MM.1S (cell line): Measurements from ENCODE around the gene WNK2.

Source experiments
- DNase-seq: peaks from one replicate; pipeline ENCODE4 v3.0.0-alpha.2; 2015
- H2AFZ ChIP-seq: fragments of 300-600 bp; sonication (generic); 2 replicates; pipeline ENCODE4 v1.6.0; 2016; ENCODE audit warnings: antibody characterized with exemption, low read length
- H3F3A ChIP-seq: fragments of 300-600 bp; sonication (generic); 2 replicates; pipeline ENCODE4 v1.6.1; 2016; ENCODE audit warnings: mild to moderate bottlenecking, antibody characterized with exemption, low read length, moderate library complexity, mixed read lengths; ENCODE audit not compliant: insufficient read depth
- H3K27ac ChIP-seq: fragments of 300-600 bp; sonication (generic); 2 replicates; pipeline ENCODE4 v1.5.1; 2016; ENCODE audit warnings: mild to moderate bottlenecking, low read length
- H3K27me3 ChIP-seq: fragments of 300-600 bp; sonication (generic); replicated peaks from 2 replicates; pipeline ENCODE4 v1.6.0; 2016; ENCODE audit warnings: low read length; ENCODE audit not compliant: insufficient read depth
- H3K36me3 ChIP-seq: fragments of 300-600 bp; sonication (generic); replicated peaks from 2 replicates; pipeline ENCODE4 v1.6.1; 2016; ENCODE audit warnings: mild to moderate bottlenecking, low read length, mixed read lengths; ENCODE audit not compliant: insufficient read depth
- H3K4me1 ChIP-seq: fragments of 300-600 bp; sonication (generic); 2 replicates; pipeline ENCODE4 v1.6.1; 2016; ENCODE audit warnings: low read length, mixed read lengths
- H3K4me2 ChIP-seq: fragments of 300-600 bp; sonication (generic); 2 replicates; pipeline ENCODE4 v1.6.0; 2016; ENCODE audit warnings: low read depth, low read length
- H3K4me3 ChIP-seq: fragments of 300-600 bp; sonication (generic); 2 replicates; pipeline ENCODE4 v1.5.1; 2016; ENCODE audit warnings: low read length, mixed read lengths
- H3K79me2 ChIP-seq: fragments of 300-600 bp; sonication (generic); 2 replicates; pipeline ENCODE4 v1.6.1; 2016; ENCODE audit warnings: mixed run types, low read length, mixed read lengths
- H3K9ac ChIP-seq: fragments of 300-600 bp; sonication (generic); 2 replicates; pipeline ENCODE4 v1.6.1; 2016; ENCODE audit warnings: low read length, mixed read lengths
- H3K9me2 ChIP-seq: fragments of 300-600 bp; sonication (generic); replicated peaks from 2 replicates; pipeline ENCODE4 v1.6.1; 2016; ENCODE audit warnings: mild to moderate bottlenecking, low read length, mixed read lengths; ENCODE audit not compliant: insufficient read depth
- H3K9me3 ChIP-seq: fragments of 300-600 bp; sonication (generic); replicated peaks from 2 replicates; pipeline ENCODE4 v1.6.1; 2016; ENCODE audit warnings: mild to moderate bottlenecking, low read length, mixed read lengths; ENCODE audit not compliant: insufficient read depth
- H4K20me1 ChIP-seq: fragments of 300-600 bp; sonication (generic); 2 replicates; pipeline ENCODE4 v1.6.1; 2016; ENCODE audit warnings: mild to moderate bottlenecking, low read length, moderate library complexity, mixed read lengths; ENCODE audit not compliant: insufficient read depth
- EZH2 ChIP-seq: fragments of 300-600 bp; sonication (generic); optimal IDR thresholded peaks from 2 replicates; pipeline ENCODE3; 2017; ENCODE audit warnings: low read depth, mild to moderate bottlenecking, antibody characterized with exemption, low read length, mixed read lengths
- EZH2phosphoT487 ChIP-seq: fragments of 300-600 bp; sonication (generic); IDR thresholded peaks from 2 replicates; pipeline ENCODE4 v1.6.1; 2018; ENCODE audit warnings: antibody characterized with exemption, low read length
- TF ChIP-seq, protein P1 (sequence below): fragments of 300-600 bp; sonication (generic); IDR thresholded peaks from 2 replicates; pipeline ENCODE4 v1.5.1; 2016; ENCODE audit warnings: antibody characterized with exemption, low read length, mixed read lengths

Gene WNK2

GRCh38 chr9:93288341-93288740 is 104.4 kb downstream of the WNK2 start:
- H3F3A ChIP-seq: peaks cover 29% of the 10 kb centered on the region

DNA sequence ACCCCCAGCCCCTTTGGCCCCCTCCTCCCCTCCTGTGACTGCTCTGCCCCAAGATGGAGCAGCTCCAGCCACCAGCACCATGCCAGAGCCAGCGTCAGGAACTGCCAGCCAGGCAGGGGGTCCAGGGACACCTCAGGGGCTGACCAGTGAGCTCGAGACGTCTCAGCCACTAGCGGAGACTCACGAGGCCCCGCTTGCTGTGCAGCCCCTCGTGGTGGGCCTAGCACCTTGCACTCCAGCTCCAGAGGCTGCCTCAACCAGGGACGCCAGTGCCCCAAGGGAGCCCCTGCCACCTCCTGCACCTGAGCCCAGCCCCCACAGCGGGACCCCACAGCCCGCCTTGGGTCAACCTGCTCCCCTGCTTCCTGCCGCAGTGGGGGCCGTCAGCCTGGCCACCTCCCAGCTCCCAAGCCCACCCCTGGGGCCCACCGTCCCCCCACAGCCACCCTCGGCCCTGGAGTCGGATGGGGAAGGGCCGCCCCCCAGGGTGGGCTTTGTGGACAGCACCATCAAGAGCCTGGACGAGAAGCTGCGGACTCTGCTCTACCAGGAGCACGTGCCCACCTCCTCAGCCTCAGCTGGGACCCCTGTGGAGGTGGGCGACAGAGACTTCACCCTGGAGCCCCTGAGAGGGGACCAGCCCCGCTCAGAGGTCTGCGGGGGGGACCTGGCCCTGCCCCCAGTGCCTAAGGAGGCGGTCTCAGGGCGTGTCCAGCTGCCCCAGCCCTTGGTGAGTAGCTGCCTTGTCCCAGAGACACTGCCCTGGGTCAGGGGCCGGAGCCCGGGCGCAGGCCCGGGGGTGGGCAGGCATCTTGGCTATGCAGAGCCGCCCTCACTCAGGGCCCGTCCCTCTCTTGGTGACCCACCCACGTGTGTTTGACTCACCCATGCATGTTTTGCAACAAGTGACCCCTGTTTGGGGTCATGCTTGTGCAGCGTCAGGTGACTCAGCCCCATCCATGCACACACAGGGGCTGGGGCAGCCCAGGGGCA is 105.2 kb downstream of the WNK2 start:
- no peak overlapping the region for H3K4me2 ChIP-seq
- no peaks in the 10 kb centered on the region for H3K9me2 ChIP-seq
- H3K4me1 ChIP-seq: peaks cover 31% of the 10 kb centered on the region
- DNase-seq: no peak
- H3K27ac ChIP-seq: no peak overlapping the region
- H3K9me3 ChIP-seq: no peaks in the 10 kb centered on the region
- no peak overlapping the region for H2AFZ ChIP-seq
- peaks cover 29% of the 10 kb centered on the region for H3F3A ChIP-seq
- no peaks in the 10 kb centered on the region for H3K27me3 ChIP-seq
- TF ChIP-seq EZH2: no peak
- TF ChIP-seq EZH2phosphoT487: no peak
- TF ChIP-seq, protein P1, sequence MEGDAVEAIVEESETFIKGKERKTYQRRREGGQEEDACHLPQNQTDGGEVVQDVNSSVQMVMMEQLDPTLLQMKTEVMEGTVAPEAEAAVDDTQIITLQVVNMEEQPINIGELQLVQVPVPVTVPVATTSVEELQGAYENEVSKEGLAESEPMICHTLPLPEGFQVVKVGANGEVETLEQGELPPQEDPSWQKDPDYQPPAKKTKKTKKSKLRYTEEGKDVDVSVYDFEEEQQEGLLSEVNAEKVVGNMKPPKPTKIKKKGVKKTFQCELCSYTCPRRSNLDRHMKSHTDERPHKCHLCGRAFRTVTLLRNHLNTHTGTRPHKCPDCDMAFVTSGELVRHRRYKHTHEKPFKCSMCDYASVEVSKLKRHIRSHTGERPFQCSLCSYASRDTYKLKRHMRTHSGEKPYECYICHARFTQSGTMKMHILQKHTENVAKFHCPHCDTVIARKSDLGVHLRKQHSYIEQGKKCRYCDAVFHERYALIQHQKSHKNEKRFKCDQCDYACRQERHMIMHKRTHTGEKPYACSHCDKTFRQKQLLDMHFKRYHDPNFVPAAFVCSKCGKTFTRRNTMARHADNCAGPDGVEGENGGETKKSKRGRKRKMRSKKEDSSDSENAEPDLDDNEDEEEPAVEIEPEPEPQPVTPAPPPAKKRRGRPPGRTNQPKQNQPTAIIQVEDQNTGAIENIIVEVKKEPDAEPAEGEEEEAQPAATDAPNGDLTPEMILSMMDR: no peak
- H3K36me3 ChIP-seq: no peaks in the 10 kb centered on the region
- no peaks in the 10 kb centered on the region for H4K20me1 ChIP-seq
- H3K9ac ChIP-seq: no peak overlapping the region
- H3K4me3 ChIP-seq: no peak overlapping the region
- no peaks in the 10 kb centered on the region for H3K79me2 ChIP-seq

More at GRCh38 chr9:93288341-93288740, 104.4 kb downstream of the WNK2 start:
- no peaks in the 10 kb centered on the region for H4K20me1 ChIP-seq
- no peak for TF ChIP-seq EZH2
- TF ChIP-seq, protein P1: no peak
- no peaks in the 10 kb centered on the region for H3K36me3 ChIP-seq
- no peak overlapping the region for H3K27ac ChIP-seq
- no peak overlapping the region for H2AFZ ChIP-seq
- no peak overlapping the region for H3K4me2 ChIP-seq
- no peaks in the 10 kb centered on the region for H3K9me3 ChIP-seq
- DNase-seq: no peak
- H3K4me3 ChIP-seq: no peak overlapping the region
- H3K79me2 ChIP-seq: no peaks in the 10 kb centered on the region
- H3K9me2 ChIP-seq: no peaks in the 10 kb centered on the region
- no peak overlapping the region for H3K9ac ChIP-seq
- H3K27me3 ChIP-seq: no peaks in the 10 kb centered on the region
- peaks cover 31% of the 10 kb centered on the region for H3K4me1 ChIP-seq

DNA sequence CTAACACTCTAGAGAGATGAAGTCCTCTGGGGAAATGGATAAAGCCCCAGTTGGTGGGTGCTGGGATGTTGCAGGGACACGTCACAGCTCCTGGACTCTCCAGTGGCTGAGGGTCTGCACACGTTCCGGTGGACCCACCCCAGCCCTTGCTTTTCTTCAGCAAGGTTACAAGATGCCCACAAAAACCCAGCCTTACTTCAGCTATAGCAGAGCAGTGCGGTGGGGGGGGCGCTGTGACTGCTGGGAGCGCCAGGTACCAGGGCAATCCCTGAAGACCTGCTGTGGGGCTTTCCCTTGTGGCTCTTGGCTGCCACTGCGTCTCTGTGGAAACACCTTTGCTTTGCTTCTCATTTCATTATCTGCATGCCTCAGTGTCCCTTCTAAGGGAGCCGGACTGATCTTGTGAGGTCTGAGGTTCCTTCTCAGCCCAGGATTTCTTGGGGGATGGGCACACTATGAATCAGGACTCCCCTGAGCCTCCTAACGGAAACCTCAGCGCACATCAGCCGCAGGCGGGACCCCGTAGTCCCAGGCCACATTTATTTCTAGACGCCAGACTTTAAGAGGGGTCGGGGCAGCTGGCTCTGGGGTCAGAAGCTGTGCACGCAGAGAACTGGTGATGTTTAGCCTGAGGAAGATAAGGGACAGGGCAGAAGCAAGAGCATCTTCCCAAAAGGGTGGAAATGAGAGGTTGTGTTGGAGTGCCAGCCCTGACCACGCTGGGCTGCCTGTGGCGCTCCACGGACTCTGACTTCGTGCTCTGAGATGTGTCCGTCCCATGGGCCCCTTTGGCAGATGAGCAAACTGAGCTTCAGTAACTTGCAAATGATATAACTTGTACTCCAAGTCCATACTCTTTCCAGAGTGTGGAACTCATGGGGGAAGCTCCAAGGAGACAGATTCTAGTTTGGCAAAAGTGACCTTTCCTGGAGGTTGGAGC is 106.8 kb downstream of the WNK2 start:
- no peak for DNase-seq
- H3K4me2 ChIP-seq: no peak overlapping the region

More for the DNA sequence above, 106.8 kb downstream of the WNK2 start:
- H4K20me1 ChIP-seq: no peaks in the 10 kb centered on the region
- no peak overlapping the region for H3K4me3 ChIP-seq
- H3K36me3 ChIP-seq: no peaks in the 10 kb centered on the region
- no peaks in the 10 kb centered on the region for H3K27me3 ChIP-seq
- H3K4me1 ChIP-seq: peaks cover 18% of the 10 kb centered on the region
- H2AFZ ChIP-seq: no peak overlapping the region
- H3K9me2 ChIP-seq: no peaks in the 10 kb centered on the region
- H3F3A ChIP-seq: peaks cover 16% of the 10 kb centered on the region
- TF ChIP-seq, protein P1: no peak
- no peak for TF ChIP-seq EZH2phosphoT487
- TF ChIP-seq EZH2: no peak
- H3K9ac ChIP-seq: no peak overlapping the region
- H3K27ac ChIP-seq: no peak overlapping the region
- H3K9me3 ChIP-seq: no peaks in the 10 kb centered on the region
- H3K79me2 ChIP-seq: no peaks in the 10 kb centered on the region
